Retinal pigment epithelial cell (primary cell): Measurements from ENCODE around the gene MRPS15.

Source experiments
- DNase-seq: peaks from one replicate; pipeline ENCODE4 v3.0.0-alpha.2; 2010; ENCODE audit warnings: low read depth
- H3K4me3 ChIP-seq: 2 replicates; pipeline ENCODE4 v1.5.1; 2011; ENCODE audit warnings: mild to moderate bottlenecking, low read length, control low read depth, moderate library complexity
- TF ChIP-seq, protein P1 (sequence below): conservative IDR thresholded peaks from 2 replicates; pipeline ENCODE4 v1.5.1; 2011; ENCODE audit warnings: low read depth, low read length, control low read depth, inconsistent platforms

Gene MRPS15

DNA sequence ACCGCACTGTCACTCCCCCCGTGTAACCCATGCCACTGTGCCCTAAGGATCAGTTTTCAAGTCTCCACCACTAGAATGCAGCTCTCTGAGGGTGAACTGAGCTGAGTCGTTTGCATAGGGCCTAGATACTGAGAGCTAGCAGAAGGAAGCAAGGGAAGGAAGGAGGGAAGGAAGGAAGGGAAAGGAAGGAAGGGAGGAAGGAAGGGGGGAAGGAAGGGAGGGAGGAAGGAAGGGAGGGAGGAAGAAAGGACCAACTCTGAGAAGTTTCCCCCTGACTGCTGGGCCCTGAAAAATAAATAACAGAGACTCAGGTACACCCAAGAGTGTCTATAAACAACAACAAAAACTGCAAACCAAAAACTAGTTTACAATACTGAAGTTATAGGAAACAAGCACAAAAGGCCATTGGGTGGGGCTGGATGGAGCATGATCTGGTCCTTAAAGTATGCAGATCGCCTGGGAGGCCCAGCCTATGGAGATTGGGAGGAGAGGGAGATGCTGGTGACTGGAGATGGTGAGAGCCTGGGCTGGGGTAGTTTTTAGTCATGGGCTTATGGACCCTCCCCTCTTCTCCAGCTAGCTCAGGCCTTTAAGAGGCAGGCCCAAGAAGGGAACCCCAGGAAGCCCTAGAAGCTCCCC, 1.7 kb upstream of the MRPS15 start:
- no peak overlapping the region for H3K4me3 ChIP-seq
- no peak for DNase-seq

DNA sequence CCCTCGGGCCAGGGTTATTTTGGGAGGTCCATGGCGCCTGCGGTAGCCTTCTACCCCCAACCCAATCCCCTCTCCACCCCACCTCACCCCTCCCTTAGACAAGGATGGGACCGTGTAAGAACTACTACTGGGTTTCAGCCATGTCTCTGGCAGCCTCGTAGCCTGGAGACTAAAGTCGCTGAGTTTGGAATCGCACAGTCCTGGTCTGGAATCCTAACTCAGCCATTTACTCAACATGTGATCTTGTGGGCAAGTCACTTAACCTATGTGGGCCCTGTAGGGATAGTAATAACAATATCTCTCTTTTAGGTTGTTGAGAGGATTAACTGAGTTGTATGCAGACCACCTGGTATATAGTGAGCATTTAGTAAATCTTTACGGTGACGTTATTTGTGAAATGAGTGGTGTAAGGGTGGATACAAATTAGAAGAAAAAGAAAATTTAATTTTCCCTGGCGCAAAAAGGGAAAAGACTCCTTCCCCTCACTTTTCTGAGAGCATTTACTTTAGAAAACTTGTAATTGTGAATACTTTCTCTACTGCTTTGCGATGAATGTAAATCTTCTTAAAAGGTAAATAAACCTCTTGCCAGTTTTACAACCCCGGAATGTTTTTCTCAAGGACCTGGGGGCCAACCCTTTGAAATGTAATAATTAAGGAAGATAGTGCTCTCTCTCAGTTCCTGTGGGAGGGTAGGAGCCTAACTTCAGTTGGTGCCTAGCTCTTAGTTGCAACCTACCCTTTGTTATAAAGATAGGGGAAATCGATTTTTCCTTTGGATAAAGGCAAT, 615 bp upstream of the MRPS15 start:
- DNase-seq: peak; percentile 14
- peak overlapping the region; percentile 98 for H3K4me3 ChIP-seq
- TF ChIP-seq, protein P1, sequence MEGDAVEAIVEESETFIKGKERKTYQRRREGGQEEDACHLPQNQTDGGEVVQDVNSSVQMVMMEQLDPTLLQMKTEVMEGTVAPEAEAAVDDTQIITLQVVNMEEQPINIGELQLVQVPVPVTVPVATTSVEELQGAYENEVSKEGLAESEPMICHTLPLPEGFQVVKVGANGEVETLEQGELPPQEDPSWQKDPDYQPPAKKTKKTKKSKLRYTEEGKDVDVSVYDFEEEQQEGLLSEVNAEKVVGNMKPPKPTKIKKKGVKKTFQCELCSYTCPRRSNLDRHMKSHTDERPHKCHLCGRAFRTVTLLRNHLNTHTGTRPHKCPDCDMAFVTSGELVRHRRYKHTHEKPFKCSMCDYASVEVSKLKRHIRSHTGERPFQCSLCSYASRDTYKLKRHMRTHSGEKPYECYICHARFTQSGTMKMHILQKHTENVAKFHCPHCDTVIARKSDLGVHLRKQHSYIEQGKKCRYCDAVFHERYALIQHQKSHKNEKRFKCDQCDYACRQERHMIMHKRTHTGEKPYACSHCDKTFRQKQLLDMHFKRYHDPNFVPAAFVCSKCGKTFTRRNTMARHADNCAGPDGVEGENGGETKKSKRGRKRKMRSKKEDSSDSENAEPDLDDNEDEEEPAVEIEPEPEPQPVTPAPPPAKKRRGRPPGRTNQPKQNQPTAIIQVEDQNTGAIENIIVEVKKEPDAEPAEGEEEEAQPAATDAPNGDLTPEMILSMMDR: no peak

More for the DNA sequence above, 1.7 kb upstream of the MRPS15 start:
- TF ChIP-seq, protein P1: no peak

DNA sequence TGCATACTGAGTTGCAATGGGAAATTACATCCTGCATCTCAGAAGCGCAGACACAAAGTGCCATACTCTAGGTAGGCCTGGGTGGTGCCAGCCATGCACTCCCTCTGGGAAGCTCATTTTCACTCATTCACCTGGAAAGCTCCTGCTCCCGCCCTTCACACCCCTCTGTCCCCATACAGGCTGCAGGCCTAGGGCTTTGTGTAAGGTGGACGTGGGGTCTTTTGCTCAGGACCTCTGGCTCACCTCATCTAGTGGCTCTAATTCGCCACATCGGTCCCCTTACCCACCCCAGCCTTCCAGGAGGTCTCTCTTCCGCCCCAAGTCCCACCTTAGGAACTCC, 751 bp downstream of the MRPS15 start:
- TF ChIP-seq, protein P1: no peak
- no peak for DNase-seq
- H3K4me3 ChIP-seq: peak overlapping the region; percentile 98

DNA sequence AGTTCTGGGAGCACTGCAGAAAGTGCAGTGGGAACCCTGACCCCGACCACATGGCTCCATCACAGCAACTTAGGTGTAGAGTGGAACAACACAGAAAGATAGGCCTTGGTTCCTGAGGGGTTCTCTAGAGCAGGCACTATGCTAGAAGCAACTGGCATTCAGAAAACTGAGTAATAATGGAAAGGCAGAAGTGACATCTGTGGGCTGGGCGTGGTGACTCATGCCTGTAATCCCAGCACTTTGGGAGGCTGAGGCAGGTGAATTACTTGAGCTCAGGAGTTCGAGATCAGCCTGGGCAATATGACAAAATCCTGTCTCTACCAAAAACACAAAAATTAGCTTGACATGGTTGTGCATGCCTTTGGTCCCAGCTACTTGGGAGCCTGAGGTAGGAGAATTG, 5.3 kb downstream of the MRPS15 start:
- TF ChIP-seq, protein P1: no peak
- DNase-seq: no peak
- no peak overlapping the region for H3K4me3 ChIP-seq

DNA sequence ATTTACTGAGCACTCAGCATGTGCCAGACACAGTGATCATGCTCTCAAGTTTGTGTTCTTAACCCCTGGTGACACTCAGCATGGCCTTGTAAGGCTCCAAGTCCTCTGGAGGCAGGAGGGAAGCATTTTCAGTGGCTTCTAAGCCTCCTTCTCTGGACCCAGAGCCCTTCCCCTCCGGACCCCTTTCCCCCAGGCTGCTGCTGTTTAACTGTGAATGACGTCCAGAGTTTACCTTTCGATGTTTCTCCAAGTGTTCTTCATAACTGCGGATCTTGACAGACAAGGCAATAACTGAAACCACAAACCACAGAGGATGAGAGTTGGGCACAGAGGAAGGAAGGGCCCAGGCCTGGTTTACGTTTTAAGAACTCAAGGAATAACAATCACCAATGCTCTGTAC, 6.5 kb downstream of the MRPS15 start:
- DNase-seq: no peak
- TF ChIP-seq, protein P1: no peak
- no peak overlapping the region for H3K4me3 ChIP-seq

DNA sequence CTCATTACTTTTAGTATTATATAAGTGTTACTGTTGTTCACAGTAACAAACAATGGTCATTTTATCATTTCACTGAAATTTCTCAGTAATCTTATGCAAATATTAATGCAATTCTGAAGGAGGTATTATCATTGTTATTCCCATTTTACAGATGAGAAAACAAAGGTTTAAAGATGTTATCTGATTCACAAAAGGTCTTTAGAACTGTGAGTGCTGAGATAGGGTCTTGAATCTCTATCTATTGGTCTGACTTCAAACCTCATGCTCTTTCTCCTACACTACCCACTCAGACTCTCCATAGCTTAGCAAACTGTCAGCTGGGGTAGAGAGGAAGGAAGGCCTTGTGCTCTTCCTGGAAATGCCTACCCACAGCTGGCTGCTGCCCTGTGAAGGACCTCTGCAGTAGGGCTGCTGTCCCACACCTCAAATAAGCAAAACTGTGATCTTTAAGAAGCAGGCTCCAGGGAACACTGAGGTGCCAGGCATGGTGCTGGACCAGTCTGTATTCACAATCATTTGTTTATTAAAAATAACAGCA, 7.7 kb downstream of the MRPS15 start:
- TF ChIP-seq, protein P1: no peak
- no peak for DNase-seq
- H3K4me3 ChIP-seq: no peak overlapping the region
